GM21390 (cell line): Measurements from ENCODE around the gene KCNIP4.
"Not testable (repeated sequence)": the region's sequence is repeated elsewhere in the genome, so short reads cannot be mapped to it uniquely, and the experiment has no call there.

Source experiments
- ATAC-seq: cut with Tn5 transposase; IDR thresholded peaks from one replicate; pipeline ENCODE4 v1.9.1; 2021; ENCODE audit not compliant: unreplicated experiment

KCNIP4 gene

DNA sequence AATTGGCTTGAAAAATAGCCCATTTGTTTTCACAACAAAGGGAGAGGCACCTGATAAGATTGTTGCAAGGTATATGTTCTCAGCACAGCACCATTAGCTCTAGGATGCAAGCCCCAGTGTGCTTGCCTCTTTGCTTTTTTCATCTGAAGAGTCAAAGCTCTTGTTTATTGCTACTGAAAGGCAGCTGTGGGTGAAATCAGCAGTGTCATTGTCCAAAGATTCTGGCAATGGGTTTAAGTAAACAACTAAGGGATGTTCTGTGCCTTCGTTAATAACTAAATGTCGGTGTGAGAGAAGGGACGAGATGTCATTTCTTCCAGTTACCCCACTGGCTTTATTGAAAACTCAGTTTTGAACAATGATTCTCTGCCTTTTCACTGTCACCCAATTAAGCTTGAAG lies 567.7 kb downstream of the KCNIP4 start:
- ATAC-seq: no peak

DNA sequence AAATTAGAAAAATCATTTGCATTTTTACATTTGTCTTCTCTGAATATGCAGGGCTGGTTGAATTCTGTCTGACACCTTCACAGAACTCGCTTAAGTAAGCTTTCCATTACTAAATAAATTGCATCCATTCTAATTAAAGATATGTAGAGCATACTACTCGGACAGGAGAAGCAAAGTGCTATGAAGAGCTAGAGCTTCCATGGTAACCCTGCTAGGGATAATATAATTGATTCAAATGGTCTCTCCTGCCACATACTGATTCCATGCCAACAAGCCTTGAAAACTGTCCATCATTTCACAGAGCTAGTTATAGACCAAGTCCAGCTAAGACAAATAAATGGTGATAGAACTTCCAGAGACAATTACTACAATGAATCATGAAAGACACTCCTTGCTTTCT lies 571.5 kb downstream of the KCNIP4 start:
- no peak for ATAC-seq

DNA sequence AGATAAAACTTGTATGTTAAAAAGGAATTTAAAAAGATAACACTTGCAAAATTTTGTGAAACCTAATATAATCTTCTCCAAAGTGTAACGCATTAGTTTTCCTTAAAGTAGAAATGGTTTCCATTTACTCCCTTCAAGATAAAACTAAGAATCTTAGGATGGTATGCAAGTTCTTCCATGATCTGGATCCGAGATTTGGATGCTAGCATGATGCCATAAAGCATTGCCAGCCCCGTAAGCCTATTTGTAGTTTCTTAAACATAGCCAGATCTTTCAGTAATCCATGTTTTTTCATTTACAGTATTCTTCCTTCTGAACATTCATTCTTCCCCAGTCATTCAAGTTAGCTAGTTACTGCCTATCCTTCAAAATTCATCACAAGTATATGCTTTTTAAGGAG lies 572.4 kb downstream of the KCNIP4 start:
- no peak for ATAC-seq

DNA sequence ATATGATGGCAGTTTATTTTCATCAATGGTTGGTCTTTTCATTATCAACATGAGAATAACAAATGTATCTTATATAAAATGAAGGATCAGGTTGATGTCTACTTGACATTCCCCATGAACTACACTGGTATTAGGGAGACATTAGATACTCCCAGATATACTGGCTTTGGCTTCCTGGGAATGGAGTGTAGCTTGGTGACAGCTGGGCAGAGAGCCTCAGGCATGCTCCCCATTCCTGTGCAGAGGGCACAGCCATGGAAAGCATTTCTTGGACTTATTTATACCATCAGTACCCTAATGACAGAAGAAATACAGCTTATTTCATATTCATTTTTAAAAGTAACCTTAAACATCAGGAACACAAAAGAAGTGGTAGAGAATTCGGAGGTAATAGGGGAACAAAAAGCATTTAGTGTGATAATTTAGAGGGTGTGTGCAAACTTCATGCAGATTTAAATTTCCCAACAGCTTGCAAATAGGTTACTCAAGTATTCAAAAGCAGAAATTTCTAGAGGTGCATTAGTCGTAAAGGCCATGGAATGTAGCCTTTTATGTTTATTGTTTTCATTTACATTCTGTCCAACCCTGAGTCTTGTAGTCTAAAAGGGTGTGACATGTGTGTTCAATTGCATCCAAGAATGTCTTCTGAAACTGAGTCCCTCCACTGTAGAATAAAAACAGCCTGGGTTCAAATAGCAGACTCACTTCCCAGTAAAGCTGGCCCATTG lies 573.8 kb downstream of the KCNIP4 start:
- ATAC-seq: no peak

DNA sequence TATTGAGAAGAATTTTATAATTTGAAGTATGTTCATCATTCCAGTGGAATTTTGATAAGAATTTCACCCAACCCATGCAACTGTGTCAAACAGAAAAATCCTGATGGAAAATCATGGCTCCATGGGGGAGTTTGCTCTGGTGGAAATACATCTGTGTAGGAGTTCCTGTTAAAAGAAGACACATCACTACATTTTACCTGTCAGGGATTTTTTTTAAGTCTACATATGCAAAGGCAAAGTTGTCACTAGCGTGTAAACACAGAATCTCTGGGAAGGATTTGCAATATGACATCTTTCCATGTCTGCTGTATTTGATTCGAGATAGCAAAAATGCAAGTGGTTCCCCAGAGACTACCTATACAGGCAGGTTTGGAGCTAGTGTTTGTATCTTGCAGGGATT lies 581.0 kb downstream of the KCNIP4 start:
- ATAC-seq: no peak

DNA sequence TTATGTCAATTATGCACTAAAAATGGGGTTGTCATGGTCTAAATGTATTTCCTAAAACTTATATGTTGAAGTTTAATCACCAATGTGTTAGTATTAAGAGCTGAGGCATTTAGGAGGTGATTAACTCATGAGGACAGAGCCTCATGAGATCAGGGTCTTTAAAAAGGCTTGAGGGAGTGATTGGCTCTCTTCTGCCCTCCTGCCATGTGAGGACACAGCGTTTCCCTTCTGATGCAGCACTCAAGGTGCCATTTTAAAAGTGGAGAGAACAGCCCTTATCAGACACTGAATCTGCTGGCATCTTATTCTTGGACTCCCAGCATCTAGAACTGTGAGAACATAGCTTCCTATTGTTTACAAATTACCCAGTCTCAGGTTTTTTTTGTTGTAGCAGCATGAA lies 581.7 kb downstream of the KCNIP4 start:
- no peak for ATAC-seq

DNA sequence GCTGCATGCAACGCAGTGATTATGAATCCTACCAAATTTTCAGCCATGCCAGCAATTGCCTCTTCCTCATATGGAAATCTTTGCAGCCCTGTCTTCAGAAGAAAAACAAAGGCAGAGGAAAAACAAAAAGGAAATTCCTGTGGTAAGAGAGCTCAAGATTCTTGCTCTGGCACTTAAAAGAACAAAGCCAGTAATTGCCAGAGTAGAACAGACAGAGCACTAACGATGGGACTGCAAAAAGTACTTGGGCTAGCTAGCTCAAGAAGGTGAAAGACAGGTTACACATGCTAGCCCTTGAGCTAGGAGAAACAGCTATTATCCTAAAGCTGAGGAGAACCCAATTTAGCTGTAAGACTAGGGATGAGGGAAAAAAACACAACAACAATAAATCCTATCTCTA lies 582.3 kb downstream of the KCNIP4 start:
- no peak for ATAC-seq

DNA sequence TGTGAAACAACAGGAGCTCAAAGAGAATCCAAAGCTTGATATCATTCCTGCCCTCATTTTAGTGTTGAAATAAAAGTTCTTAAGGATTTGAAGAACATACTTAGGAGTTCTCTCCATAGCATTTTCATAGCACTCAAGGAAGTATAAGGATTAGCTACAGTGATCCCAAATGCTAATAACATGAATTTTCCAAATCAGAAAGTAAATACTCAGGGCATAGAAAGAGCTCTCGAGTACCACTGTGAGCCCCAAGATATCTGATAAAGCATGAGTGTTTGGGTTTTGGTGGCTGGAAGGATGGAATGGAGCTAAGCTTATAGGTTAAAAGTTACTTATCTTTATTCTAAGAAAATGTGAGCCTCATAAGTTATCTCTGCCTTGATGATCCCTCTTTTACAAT lies 584.9 kb downstream of the KCNIP4 start:
- no peak for ATAC-seq

DNA sequence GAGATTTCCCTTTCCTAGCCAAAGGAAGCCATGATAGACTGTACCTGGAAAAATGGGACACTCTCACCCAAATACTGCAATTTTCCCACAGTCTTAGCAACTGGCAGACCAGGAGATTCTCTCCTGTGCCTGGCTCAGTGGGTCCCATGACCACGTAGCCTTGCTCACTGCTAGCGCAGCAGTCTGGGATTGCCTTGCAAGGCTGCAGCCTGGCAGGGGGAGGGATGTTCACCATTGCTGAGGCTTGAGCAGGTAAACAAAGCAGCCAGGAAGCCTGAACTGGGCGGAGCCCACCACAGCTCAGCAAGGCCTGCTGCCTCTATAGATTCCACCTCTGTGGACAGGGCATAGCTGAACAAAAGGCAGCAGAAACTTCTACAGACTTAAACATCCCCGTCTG lies 596.2 kb downstream of the KCNIP4 start:
- not testable (repeated sequence) for ATAC-seq

DNA sequence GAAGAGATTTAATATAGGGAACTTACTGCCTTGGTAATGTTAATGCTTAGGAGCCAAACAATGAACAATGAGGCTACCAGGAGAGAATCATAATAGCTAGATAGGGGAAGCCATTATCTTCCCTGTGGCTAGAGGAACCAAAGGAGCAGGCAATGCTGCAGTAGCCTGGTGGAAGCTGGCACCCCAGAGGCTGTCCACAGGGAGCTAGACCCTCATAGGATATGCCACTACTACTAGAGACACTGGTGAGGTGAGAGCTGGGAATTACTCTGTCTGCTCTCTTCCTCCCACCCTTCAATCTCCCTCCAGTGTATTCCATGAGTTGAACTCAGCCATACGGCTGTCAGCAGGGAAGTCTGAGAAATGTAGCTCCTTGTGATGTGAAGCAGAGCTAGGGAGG lies 601.4 kb downstream of the KCNIP4 start:
- no peak for ATAC-seq

DNA sequence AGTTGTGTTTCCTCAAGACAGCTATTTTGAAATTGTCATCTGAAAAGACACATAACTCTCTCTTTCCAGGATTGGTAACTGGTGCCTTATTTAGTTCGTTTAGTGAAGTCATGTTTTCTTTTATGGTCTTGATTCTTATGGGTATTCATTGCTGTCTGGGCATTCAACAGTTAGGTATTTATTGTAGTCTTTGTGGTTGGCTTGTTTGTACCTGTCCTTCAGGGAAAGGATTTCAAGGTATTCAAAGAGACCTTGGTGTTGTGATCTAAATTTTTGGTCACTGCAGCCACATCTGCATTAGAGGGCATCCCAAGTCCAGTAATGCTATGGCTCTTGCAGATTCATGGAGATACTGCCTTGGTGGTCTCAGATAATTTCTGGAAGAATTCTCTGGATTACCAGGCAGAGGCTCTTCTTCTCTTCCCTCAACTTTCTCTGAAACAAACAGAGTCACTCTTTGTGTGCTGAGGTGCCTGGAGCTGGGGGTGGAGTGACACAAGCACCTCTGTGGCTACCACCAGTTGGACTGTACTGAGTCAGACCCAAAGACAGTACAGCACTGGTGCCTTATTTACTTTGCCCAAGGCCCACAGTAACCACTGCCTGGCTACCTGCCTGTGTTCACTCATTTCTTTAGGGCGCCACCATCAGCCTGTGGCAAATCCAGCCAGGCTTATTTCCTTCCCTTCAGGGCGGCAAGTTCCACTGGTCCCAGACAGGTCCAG lies 620.4 kb downstream of the KCNIP4 start:
- no peak for ATAC-seq

DNA sequence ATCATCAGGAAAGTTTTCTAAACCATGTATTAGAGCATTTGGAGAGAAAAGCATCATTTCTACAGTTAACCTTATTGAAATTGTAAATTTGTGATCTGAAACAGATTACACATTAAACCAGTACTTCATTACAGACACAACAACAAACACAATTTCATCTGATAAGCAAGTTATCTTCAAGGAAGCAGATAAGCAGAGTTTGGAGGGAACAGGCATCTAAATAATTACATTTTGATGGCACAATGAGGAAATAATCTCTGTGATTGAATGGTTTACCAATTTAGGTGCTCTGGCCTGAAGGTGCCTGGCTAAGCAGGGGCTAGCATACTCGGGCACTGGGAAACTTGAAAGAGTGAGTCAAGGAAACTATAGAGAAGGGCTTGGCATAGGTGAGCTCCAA lies 628.5 kb downstream of the KCNIP4 start:
- ATAC-seq: no peak

DNA sequence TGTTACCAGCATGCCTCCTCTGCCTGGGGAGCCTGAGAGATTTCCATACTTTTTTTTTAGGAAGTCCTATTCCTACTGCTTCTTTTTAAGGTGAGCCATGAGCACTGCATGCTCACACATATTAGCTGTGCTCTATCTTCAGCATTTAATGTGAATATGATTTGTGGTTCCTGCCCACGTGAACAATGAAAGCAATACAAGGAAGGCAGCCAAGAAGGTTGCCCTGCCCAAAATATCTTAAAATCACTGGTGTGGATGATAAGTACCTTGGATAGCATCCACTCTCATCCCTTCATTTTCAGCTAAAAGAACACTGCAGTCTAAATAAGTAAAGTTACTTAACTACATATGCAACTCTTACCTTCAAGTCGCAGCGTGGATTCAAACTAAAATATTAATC lies 640.9 kb downstream of the KCNIP4 start:
- ATAC-seq: no peak

DNA sequence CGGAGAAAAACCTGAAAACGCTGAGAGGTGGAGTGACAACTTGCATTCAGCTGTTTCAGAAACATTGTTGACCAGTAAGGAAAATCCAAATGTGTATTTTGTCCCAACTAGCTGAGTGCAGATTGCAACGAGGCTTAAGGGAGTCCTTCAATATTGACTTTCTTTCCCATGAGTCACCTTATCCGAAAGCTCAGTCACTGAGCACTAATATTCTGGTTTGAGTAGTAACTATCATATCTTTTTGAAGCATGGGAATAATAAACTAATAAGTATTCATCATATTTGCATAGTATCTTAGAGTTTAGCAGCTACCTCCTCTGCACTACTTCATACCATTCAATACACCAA lies 644.1 kb downstream of the KCNIP4 start:
- no peak for ATAC-seq

DNA sequence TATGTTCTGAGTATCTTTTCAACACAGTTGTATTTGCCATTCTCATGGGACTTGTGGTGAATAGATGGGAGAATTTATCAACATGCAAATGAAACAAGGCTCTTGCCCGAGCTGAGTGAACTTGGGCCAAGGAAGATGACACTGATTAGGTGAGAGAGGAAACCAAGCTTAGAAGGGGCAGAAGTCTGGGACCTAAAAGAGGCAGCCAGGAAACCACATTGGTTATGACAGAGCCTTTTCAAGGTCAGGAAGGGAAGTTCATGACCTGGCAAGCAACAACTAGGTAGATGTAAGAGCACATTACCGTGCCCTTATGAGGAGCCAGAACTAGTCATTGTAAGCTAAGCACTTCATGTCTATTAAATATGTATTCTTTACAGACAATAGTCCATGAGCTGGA lies 658.0 kb downstream of the KCNIP4 start:
- ATAC-seq: peak; percentile 75

DNA sequence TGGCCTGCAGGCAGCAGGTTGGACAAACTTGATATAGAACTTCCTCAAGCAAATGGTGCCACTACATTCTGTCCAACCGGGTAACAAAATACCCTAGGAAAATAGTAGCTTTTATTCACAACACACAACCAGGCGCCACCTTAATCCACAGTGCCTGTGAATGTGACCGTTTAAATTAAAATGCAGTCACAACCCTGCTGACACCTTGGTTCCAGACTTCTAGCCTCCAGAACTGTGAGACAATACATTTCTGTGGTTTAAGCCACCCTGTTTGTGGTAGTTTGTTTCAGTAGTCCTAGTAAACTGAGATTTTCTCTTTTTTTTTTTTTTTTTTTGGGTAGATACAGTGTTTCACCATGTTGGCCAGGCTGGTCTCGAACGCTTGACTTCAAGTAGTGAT lies 672.5 kb downstream of the KCNIP4 start:
- ATAC-seq: no peak

DNA sequence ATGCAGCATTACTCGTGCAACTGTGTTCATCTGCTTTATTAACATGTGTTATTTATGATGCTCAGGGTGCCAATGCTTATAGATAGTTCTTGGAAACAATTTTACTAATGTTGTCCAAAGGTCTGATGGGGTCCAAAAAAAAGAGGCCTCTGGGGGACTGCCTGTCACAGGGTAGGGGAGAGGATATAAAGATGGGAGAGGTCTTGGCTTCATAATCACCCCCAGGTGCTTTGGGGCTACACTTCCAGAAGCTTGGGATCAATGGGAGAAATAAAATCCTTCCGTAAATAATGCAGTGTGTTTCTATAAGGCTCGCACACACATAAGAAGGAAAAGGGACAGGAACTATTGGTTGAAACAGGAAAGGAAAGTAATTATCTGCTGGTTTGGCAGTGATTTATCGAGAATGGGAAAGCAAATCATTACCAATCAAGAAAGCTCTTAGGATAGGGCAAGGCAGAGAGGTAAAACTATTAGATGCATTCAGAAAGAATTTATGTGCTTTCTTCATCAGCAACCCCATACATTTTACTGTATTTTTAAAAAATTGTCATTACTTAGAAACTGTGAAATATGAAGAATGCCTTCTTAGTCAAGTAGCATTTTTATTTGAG lies 677.0 kb downstream of the KCNIP4 start:
- no peak for ATAC-seq

DNA sequence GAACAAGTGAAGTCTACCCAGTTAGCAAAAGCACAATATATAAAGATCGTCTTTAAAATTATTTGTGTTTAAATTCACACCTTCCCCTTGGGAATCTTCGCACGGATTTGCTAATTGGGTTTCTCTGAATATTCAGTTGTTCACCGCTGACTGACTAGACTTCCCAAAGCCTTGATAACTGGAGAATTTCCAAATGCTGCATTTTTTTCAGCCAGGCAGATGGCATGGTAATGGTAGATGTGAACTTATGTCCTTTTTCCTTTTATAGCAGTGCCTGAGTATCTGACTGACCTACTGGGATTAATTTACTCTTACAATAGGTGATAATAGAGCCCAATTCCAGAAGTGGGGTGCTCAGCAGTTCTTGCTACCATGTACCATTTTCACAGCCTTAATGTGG lies 700.2 kb downstream of the KCNIP4 start:
- ATAC-seq: no peak

DNA sequence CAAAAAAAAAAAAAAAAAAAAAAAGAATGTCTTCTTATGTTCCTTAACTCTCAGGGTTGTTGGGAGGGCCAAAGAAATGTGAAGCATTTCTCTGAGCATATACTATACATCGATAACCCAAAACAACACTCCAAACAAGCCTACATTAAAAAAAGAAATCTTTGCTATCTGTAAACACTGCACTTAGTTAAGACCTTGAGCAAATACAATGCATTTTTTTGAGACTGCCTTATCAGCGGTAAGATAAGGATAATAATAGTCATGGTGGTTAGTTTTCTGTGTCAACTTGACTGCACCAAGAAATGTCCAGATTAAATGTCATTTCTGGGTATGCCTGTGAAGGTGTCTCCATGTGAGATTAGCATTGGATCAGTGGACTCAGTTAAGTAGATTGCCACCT lies 706.4 kb downstream of the KCNIP4 start:
- ATAC-seq: no peak

DNA sequence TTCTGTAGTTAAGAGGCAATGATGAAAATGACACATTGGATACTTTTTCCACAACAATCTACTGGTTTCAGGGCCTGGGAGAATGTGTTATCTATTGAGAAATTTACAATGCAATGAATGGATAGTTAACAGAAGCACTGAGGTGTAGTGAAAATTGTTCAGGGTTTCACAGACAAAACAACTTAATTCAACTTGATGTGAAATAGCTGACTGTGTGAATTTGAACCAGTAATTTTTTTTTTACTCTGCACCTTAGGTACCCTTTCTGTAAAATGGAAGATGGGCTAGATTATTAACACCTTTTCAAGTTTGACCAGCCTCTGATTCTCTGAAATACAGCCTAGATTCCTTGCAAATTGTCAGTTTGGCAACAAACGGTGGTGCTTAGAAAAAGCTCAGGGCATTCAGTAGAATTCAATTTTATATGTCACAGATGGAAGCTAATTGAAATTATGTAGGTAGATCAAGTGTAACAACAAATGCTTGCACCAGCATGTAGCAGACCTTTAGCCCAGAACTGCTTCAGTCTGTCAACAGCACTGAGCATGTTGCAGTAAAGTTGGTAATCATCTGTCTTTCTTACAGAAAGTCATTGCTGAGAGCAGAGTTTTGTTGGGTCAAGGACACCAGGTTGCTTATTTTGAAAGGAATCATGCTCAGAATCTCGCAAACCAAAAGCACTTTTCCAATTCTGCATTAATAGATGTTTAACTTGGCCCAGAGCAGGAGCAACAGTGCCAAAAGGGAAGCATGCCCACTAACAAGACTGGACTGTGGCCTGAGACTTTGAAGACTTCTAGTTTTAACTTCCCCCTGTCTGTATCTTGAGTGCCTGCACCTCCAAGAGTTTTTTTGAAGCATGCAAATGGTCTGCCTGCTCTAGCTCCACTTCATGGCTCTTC lies 721.7 kb downstream of the KCNIP4 start:
- no peak for ATAC-seq

DNA sequence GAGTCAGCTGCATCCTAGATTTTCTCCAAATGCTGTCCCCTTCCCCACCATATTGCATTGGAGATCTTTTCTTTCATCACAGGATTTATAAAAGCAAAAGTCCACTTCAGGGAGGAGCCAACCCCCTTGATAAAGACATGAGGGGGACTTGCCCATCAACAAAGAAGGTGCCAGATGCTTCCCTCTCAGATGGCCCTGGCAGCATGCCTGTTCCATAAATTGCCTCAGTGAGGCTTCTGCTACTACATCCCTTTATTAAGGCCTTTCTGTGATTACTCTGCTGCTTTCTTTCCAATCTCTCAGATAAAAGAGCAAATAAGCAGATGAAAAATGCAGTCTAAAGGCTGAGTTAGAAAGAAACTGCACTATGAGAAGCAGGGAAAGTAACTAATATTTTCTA lies 736.7 kb downstream of the KCNIP4 start:
- ATAC-seq: no peak
